ENCODE data around the gene COL4A5.
"Not testable (repeated sequence)": the region's sequence is repeated elsewhere in the genome, so short reads cannot be mapped to it uniquely, and the experiment has no call there.

COL4A5 gene

GRCh38 chrX:108439426-108439942 is at the start of gene COL4A5:
COL4A5 (plus strand) TSS chrX:108439838; CDS start chrX:108440126, 288 bp downstream.
- Histone ChIP-seq H3K36me3 (ENCODE audit: control insufficient read depth, insufficient read depth, low read length) (no peaks in the 10 kb centered on the region), H3K4me2 (ENCODE audit: low read length) (peak within 1 kb of the TSS; percentile 78), H3K27me3 (ENCODE audit: control insufficient read depth, insufficient read depth, low read length) (no peaks in the 10 kb centered on the region), H2AFZ (peak within 1 kb of the TSS; percentile 44), H3K9me3 (ENCODE audit: control insufficient read depth, low read length) (no peaks in the 10 kb centered on the region), H3K4me1 (no peaks in the 10 kb centered on the region), H3K4me3 (ENCODE audit: low read depth, low read length) (peak within 1 kb of the TSS; percentile 65), H3K9ac (no peak within 1 kb of the TSS), H3K27ac (peak within 1 kb of the TSS; percentile 17), H3K79me2 (no peaks in the 10 kb centered on the region)
- no peak for TF ChIP-seq CTCF (IDR thresholded peaks at IDR 0.05)

GRCh38 chrX:108390976-108391717 is 48.5 kb upstream of the COL4A5 start:
- H2AFZ ChIP-seq; H3K4me1 ChIP-seq; H3K27me3 ChIP-seq (ENCODE audit: control insufficient read depth, insufficient read depth, low read length); H3K79me2 ChIP-seq; H3K4me2 ChIP-seq (ENCODE audit: low read length); H3K27ac ChIP-seq; H3K9me3 ChIP-seq (ENCODE audit: control insufficient read depth, low read length); H3K9ac ChIP-seq; H3K36me3 ChIP-seq (ENCODE audit: control insufficient read depth, insufficient read depth, low read length); H3K4me3 ChIP-seq (ENCODE audit: low read depth, low read length): not testable (repeated sequence)

- H3K4me3 ChIP-seq (ENCODE audit: low read depth, low read length) = no peak overlapping the region
- H2AFZ ChIP-seq = no peak overlapping the region
- no peak overlapping the region for H3K9ac ChIP-seq
- H3K79me2 ChIP-seq = no peaks in the 10 kb centered on the region
- H3K4me1 ChIP-seq = no peaks in the 10 kb centered on the region
- no peaks in the 10 kb centered on the region for H3K27me3 ChIP-seq (ENCODE audit: control insufficient read depth, insufficient read depth, low read length)
- TF ChIP-seq CTCF (IDR thresholded peaks at IDR 0.05) = no peak
- H3K36me3 ChIP-seq (ENCODE audit: control insufficient read depth, insufficient read depth, low read length) = no peaks in the 10 kb centered on the region
- no peak overlapping the region for H3K27ac ChIP-seq
- no peaks in the 10 kb centered on the region for H3K9me3 ChIP-seq (ENCODE audit: control insufficient read depth, low read length)
- no peak overlapping the region for H3K4me2 ChIP-seq (ENCODE audit: low read length)
Measured at GRCh38 chrX:108396188-108396891, 43.3 kb upstream of the COL4A5 start.

GRCh38 chrX:108396986-108397385 is 42.7 kb upstream of the COL4A5 start:
- H3K79me2 ChIP-seq = no peaks in the 10 kb centered on the region
- no peak overlapping the region for H3K4me3 ChIP-seq (ENCODE audit: low read depth, low read length)
- no peak overlapping the region for H3K4me2 ChIP-seq (ENCODE audit: low read length)
- H3K4me1 ChIP-seq = no peaks in the 10 kb centered on the region
- no peaks in the 10 kb centered on the region for H3K27me3 ChIP-seq (ENCODE audit: control insufficient read depth, insufficient read depth, low read length)
- H3K36me3 ChIP-seq (ENCODE audit: control insufficient read depth, insufficient read depth, low read length) = no peaks in the 10 kb centered on the region
- no peak overlapping the region for H3K9ac ChIP-seq
- no peak overlapping the region for H3K27ac ChIP-seq
- H3K9me3 ChIP-seq (ENCODE audit: control insufficient read depth, low read length) = no peaks in the 10 kb centered on the region
- TF ChIP-seq CTCF (IDR thresholded peaks at IDR 0.05) = no peak
- no peak overlapping the region for H2AFZ ChIP-seq

GRCh38 chrX:108397627-108398391 is 41.8 kb upstream of the COL4A5 start:
- no peak for TF ChIP-seq CTCF (IDR thresholded peaks at IDR 0.05)
- Histone ChIP-seq H3K79me2 (no peaks in the 10 kb centered on the region), H3K4me3 (ENCODE audit: low read depth, low read length) (no peak overlapping the region), H3K9ac (no peak overlapping the region), H3K27me3 (ENCODE audit: control insufficient read depth, insufficient read depth, low read length) (no peaks in the 10 kb centered on the region), H2AFZ (no peak overlapping the region), H3K4me1 (no peaks in the 10 kb centered on the region), H3K4me2 (ENCODE audit: low read length) (no peak overlapping the region), H3K27ac (no peak overlapping the region), H3K36me3 (ENCODE audit: control insufficient read depth, insufficient read depth, low read length) (no peaks in the 10 kb centered on the region), H3K9me3 (ENCODE audit: control insufficient read depth, low read length) (no peaks in the 10 kb centered on the region)
